GM18499 (cell line): ENCODE measurements around the gene RACGAP1.

Source experiments
- ATAC-seq: cut with Tn5 transposase; IDR thresholded peaks from one replicate; pipeline ENCODE4 v1.9.1; 2021; ENCODE audit warnings: moderate number of reproducible peaks; ENCODE audit not compliant: insufficient read depth, unreplicated experiment

Gene RACGAP1

DNA sequence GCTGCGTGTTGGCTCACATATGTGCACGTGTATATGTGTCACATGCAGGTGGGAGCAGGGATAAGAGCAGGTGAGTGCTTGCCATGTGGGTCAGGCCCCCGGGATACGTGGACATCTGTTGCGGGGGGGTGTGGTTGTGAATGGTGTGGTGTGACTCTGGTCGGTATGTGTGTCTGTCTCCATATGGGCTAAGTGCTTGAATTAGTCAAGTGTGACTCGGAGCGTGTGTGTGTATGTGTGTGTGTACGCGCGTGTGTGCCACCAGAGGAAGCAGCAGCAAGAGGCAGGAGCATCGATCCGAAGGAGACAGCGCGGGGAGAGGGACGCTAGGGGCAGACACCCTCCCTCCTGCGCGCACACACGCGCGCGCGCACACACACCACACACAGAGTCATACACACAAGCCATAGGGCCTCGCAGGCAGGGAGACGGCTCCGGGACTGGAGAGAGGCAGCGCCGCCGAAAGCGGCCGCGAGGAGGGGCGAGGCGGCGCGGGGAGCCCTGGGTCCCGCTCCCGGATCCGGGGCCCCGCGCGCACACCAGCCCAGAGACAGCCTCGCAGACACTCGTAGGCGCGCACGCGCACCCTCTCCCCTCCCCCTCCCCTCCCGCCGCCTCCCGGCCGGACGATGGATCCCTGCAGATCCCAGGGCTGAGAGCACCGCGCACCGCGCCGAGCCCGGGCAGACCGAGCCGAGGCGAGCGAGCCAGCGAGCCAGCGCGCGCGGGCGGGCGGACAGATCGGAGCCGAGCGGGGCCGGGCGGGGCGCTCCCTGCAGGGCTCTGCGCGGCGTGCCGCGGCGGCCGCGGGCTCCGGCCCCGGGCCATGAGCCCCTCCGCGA is 31.9 kb upstream of the RACGAP1 start, which contains the start of gene ASIC1:
Gene ASIC1, plus strand, starts transcription at position 597 of the 842 bp plus-strand sequence. CDS start 1,171 bp downstream, outside the sequence.
- no peak for ATAC-seq

DNA sequence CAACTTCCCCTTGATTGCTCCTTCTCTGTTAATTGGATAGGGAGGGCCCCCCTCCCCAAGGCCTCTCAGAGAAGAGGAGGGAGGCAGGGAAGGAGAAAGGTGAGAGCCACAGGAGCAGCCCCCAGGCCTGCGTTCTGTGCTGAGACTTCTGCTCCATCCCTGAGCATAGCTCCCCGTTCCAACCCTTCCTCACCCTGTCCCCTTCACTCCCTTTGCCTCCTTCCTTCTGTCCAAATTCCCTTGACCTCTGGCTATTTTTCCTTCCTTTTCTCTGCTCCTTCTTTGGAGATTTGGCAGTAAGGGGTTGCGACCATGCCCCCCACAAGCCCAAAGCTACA is 31.3 kb upstream of the RACGAP1 start:
- no peak for ATAC-seq

DNA sequence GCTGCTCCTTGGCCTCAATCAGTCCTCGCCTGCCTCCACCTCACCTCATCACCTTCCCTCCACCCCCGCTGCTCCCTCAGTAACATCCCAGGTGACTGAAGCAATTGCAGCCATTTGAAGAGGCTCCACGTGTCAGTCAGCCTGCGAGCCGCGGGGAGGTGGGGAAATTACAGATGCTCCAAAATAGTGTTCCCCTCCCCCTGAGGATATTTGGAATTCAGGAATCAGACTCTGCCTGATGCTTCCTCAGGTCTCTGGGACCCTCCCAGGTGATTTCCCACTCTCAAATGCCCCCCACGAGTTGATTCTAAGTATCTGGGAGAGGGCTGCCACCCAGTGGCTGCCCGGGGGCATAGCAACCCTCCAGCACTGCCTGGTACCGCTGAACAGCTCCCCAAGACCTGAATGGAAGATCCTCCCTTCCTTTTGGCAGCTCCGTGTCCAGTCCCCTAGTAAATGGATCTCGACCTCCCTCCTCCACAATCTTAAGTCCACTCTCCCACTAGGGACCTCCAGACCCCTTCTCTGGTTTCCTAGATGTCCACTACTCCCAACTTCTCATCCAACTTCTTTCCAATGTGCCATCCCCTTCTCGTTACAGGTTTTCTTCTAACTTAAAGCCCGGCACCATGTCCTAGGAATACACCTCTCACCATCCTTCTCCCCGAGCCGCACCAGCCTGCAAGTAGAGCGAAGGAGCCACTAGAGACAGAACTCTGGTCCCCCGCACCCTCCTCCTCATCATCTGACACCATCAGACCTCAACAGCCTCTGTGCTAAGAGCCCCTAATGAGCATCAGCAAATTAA is 30.7 kb upstream of the RACGAP1 start:
- no peak for ATAC-seq

DNA sequence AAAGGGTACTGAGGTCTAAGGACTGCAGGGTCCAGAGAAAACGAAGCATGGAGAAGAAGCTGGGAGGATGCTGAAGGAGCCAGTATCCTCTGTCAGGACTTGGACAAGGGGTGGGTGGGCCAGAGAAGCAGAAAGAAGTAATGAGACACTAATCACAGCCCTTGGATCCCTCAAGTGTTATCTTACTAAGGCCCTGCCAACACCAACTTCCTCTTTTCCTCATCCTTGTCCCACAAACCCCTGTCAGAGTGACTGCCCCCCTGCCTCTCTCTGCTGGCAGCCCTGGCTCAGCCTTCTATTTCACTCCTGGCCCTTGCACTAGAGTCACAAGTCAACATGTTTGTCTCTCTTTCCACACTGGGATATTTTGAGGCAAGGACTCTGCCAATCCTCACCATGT is 28.3 kb upstream of the RACGAP1 start:
- no peak for ATAC-seq

DNA sequence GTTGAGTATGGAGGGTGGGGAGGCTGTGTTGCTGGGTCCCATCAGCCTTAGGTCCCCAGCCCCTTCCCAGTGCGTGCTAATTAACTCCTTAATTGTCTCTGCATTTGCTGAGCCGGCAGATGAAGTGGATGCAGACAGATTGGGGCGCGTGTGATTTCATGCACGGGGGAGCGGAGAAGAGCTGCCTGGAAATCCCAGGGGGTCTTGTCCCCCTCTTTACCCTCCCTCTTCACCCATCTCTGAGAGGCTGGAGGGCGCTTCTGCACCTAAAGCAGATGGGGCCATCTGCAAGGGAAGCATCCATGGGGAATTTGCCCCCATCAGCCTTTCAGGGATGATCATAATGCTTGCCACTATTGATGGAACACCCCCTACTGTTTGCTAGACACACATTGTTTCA is 27.7 kb upstream of the RACGAP1 start:
- no peak for ATAC-seq

DNA sequence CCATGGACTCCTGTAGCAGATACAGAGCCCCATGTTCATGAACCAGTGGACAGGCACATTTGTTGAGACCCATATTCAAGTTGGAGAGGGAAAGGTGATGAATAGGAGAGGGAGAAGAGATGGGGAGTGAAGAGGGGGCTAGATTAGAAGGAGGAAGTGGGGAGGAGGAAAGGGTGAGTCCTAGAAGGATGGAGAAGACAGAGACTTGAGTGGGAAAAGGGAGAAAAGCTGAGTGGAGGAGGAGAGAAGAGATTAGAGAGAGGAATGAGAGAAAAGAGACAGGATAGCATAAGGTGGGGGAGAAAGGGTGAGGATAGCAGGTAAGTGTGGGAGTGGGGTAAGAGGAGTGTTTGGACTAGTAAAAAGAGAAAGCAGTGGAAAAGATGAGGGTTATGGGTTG is 27.2 kb upstream of the RACGAP1 start:
- ATAC-seq: no peak

DNA sequence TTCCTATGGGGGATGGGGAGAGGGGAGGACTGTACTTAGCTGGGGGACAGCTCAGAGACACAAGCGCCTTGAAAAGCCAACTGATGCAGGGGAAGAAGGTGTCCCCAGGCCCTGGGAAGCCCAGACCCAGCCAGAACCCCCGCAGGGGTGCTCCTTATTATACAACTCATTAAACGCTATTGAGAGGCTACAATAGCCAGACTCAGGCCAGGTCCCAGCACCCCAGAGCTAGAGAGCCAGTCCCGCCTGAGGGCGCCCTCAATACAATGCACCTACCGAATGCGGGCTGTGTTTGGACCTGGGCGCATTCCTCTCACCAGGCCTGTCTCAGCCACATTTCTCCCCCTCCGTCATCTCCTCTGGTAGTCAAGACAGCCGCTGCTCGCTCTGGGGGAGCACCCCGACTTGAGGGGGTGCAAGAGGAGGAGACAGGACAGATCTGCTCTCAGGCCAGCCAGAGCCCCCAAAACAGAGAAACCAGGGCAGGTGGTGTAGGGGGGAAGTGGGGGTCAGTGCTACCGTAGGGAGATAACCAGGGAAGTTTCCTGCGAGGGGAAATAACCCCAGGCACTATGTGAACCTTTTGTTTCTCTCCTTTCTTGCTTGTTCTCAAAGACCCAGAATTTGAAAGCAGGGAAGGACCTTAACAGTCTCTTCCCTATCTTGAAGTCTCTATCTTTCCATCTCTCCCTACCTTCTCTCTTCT is 26.0 kb upstream of the RACGAP1 start:
- ATAC-seq: no peak

DNA sequence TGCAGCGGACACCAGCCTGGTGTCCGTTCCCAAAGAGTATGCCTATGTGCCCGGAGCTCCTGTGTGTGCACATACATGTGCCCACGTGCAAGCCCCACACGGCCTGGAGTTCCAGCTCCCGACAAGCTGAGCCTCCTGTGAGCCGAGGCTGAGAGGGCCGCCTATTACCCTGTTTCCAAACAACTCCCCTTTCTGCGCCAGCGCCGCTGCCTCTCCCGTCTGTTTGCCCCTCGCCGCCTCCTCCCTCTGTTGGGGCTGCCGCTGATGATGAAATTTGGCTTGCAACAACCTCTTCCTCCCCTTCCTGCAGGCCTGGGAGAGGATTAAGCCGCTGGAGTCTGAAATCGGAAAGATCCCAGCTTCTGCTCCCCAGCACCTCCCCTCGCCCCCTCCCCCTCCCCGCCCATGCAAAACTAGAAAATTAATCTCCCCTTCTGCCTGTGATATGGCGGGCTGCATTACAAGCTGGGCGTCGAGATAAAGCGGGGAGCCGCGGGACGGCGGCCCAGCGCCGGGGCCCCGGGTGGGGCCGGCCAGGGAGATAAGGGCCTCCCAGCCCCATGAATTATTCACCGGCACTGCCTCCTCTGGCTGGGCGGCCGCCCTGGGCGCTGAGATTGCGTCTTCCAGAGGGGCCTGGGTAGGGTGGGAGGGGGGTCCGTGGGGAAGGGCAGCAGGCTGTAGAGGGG is 25.3 kb upstream of the RACGAP1 start:
- ATAC-seq: no peak

DNA sequence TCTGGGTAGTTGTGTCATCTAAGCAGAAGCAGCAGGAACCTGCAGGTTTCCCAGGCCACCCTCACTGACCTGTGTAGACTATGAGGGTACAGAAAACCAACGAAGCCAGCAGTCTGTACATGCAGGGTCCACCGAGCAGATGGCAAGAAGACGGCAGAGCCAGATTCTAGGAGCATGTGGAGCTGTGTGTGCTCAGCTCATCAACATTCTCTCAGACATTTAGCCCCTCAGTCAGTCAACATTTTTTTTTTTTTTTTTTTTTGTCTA is 24.8 kb upstream of the RACGAP1 start:
- no peak for ATAC-seq

DNA sequence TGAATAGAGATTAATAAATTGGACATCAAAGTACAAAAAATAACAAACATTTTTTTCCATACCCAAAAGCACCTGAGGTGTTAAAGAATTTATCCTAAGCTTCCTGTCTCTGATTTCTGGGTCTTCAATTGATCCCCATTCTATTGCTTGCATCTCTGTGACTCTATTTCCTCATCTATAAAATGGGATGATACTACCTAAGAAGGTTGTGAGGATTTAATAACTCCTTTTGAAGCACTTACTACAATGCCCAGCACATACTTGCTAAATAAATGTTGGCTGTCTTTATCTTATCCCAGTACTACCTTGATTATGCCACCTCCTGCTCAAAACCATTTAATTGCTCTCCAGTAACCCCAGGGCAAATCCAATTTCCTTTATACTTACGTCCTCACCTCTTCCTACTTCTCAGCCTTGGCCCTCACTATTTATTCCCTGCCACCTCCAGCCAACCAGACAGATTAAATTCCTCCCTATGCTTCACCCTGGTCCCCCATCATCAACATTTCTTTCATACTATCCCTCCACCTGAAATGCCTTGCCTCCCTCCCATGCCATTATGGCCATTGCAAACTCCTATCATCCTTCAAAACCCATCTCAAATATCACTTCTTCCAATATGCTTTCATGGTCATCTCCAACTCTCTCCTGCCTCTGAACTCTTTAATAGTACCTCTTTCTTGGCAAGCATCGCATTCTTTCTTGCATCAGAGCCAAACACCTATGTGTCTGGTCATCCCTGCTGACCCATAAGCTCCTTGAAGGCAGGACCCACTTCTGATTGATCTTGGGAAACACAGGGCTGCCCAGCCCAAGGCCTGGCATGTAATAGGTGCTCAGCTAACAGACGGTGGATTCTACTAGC is 24.2 kb upstream of the RACGAP1 start:
- ATAC-seq: no peak

DNA sequence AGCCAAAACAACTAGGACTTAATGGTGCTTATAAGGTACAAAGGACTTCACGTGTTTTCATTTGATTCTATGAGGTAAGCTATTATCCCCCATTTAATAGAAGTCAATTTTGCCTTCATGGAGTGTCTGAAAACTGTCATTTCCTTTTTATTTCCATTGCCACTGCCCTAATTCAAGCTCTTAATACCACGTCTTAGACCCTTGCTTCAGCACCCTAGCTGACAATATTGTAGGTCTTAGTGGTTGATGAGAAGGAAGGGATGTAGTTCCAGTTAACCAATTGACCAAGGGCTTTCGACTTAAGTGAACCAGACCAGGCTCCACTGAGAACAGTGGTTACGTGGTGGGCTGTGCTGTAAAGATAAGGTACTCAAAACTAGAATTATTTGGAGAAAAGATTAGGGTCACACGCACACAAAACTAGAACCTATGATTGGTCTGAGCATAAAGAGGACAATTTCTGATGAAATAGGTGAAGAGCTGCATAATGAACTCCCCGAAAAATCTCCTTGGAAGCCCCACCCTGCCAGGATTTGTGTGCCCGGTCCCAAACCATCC is 22.5 kb upstream of the RACGAP1 start:
- ATAC-seq: no peak

DNA sequence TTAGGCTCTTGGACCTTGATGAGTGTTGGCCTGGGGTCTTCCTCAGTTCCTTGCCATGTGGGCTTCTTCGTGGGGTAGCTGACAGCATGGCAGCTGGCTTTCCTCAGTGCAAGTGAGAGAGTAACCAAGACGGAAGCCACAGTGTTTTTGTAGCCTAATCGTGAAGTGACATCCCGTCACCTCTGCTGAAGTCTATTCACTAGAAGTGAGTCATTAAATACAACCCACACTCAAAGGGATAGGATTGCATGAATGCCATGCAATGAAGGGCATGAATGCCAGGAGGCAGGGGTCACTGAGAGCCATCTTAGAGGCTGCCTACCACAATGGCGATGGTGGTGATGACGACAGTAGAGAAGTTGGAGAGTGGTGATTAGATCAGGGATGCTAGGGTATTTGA is 18.6 kb upstream of the RACGAP1 start:
- ATAC-seq: no peak

DNA sequence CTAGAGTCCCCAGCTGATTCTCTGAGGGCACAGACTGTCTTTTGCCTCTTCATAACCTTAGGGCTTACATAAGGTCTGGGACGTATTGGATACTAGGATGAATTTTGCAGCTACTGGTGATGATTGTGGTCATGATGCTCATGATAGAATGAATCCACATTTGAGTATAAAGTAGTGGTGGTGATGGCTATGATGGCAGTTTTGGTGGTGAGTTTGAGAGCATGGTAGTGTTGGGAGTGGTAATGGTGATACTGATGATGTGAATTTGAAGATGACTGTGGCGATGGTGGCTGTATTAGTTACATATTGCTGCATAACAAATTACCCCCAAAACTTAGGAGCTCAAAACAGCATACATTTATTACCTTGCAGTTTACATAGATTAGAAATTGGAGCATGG is 18.0 kb upstream of the RACGAP1 start:
- no peak for ATAC-seq

DNA sequence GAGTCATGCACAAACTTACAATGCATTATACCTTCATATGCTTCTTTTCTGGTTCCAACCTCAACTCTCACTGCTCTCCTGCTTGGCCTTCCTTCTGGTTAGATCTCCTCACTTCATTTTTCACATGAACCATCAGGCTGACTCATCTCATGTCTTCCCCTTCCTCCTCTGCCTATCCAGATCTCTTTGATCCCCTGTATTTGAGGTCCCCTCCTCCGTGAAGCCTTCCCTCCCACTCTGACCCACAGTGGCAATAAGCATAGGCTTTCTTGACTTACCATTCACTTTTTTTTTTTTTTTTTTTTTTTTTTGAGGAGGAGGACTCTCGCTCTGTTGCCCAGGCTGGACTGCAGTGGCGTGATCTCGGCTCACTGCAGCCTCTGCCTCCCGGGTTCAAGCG is 17.4 kb upstream of the RACGAP1 start:
- no peak for ATAC-seq

DNA sequence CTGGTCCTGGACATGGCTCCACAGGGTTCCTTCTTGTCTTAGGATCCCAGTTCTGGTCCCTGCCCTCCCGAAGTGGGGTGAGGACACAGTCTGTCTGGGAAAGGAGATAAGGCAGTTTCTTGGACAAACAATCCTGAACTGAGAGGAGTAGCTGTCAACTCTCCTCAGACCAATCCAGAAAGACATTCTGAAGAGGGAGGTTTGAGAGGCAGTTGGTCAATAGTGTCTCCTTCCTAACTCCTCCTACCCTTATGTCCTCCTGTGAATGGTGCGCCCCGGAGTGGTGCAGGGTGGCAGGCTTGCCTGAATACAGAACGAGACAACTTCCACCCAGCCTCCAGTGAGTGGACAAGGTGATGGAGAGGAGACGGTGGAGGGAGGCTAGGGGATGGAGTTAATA is 16.7 kb upstream of the RACGAP1 start:
- no peak for ATAC-seq

DNA sequence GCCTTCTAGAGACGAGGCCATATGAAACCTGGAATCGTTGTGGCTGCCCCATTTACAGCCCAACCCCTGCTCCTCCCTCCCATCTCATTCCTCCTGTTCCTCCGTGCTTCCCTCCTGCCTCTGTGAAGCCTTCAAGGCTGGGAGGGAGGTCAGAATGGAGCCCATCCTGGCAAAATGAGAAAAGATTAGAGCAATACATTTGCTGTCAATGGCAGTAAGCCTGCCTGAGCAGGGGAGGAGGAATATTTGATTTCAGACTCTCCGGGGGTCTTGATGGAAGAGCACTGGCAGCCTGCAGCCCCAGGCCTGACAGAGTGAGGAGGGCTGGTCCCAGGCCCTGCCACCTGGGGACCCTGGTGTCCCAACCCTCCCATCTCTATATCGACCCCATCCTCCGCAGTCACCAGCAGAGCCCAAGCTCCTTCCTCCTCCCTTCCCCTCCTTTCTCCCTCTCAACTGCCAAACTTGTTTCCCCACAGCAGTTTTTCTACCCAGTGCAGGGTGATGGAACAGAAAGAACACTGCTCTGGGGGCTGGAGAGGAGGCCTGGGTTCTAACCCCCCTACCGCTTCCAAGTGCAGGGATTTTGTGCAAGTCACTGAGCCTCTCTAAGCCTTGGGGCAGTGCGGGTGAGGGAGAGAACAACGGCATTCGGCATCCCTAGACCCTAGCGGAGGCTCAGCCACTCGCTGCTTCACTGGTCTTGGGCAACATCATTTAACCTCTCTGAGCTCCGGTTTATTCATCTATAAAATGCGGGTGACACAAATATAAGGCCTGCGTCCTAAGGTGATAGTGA is 16.0 kb upstream of the RACGAP1 start:
- no peak for ATAC-seq

DNA sequence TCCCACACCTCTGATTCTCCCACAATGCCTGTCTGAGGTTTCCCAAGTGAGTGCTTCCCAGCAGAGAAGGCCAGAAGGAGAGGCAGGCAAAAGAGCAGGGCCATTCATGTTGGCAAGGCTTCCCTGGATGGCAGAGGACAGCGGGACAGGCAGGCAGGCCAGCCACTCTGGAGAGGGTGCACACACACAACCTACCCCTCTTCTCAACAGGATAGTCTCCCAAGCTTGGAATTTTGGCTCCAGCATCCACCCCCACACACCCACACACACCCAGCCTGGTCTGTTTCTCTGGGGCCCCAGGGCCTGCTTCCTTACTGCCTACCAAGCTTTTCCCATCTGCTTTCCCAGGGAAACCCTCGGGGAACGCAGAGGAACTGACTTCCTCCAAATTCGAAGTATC is 15.4 kb upstream of the RACGAP1 start:
- no peak for ATAC-seq

DNA sequence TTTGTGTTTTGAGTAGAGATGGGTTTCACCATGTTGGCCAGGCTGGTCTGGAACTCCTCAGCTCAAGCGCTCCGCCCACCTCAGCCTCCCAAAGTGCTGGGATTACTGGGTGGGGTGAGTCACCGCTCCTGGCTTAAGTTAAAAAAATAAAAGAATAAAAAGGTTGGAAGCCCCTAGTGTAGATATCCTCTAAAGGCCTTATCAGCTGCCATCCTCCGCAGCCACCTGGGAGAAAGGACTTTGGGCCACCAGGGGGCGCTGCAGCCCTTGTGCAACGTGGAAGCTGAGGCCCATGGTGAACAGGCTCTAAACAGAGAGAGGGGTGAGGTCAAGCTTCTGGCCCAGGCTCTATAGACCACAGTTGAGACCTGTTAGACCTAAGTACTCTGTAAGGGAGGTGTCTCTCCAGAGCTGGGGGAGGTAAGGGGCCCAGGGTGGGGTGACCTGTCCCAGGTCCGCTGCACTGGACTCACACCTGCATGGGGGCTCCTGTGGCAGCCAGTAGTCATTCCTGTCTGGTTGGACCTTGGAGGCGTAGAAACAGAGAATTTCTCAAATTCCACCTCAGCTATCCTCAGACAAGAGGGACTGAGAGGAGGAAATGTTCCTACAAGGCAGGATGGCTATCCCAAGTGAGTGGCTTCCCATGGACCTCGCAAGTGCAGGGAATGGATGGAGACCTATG is 14.0 kb upstream of the RACGAP1 start:
- ATAC-seq: no peak
